ENCODE data around the gene ADRA2A.

ADRA2A gene

GRCh38 chr10:111118758-111119157 lies 41.9 kb downstream of the ADRA2A start:
- ATAC-seq = no peak
- no peak for TF ChIP-seq TSHZ2 (CRISPR knock-in tag; IDR thresholded peaks at IDR 0.05)
- TF ChIP-seq ZNF565 (CRISPR knock-in tag; conservative IDR thresholded peaks at IDR 0.05; ENCODE audit: low read depth) = no peak
- TF ChIP-seq SNAI2 (CRISPR knock-in tag; IDR thresholded peaks at IDR 0.05) = no peak
- no peak for TF ChIP-seq ZFP30 (CRISPR knock-in tag; IDR thresholded peaks at IDR 0.05)
- TF ChIP-seq CREB5 (CRISPR knock-in tag; IDR thresholded peaks at IDR 0.05; ENCODE audit: low read depth) = no peak
- TF ChIP-seq PATZ1 (CRISPR knock-in tag; IDR thresholded peaks at IDR 0.05; ENCODE audit: borderline replicate concordance) = no peak

GRCh38 chr10:111119637-111120036 lies 42.8 kb downstream of the ADRA2A start:
- ATAC-seq = no peak
- no peak for TF ChIP-seq PPARA (CRISPR knock-in tag; IDR thresholded peaks at IDR 0.05; ENCODE audit: borderline replicate concordance)
- no peak for TF ChIP-seq ARNTL (CRISPR knock-in tag; IDR thresholded peaks at IDR 0.05; ENCODE audit: borderline replicate concordance, low read depth)
- no peak for TF ChIP-seq ZNF565 (CRISPR knock-in tag; conservative IDR thresholded peaks at IDR 0.05; ENCODE audit: low read depth)
- TF ChIP-seq ZFP3 (CRISPR knock-in tag; IDR thresholded peaks at IDR 0.05) = no peak
- TF ChIP-seq CREB5 (CRISPR knock-in tag; IDR thresholded peaks at IDR 0.05; ENCODE audit: low read depth) = no peak
- TF ChIP-seq ZNF8 (CRISPR knock-in tag; IDR thresholded peaks at IDR 0.05) = no peak
- TF ChIP-seq ZNF70 (CRISPR knock-in tag; IDR thresholded peaks at IDR 0.05) = no peak
- no peak for TF ChIP-seq ISL1 (CRISPR knock-in tag; IDR thresholded peaks at IDR 0.05)
- no peak for TF ChIP-seq TCF4 (CRISPR knock-in tag; IDR thresholded peaks at IDR 0.05; ENCODE audit: borderline replicate concordance)
- TF ChIP-seq RARB (CRISPR knock-in tag; IDR thresholded peaks at IDR 0.05) = no peak
- no peak for TF ChIP-seq BACH2 (CRISPR knock-in tag; IDR thresholded peaks at IDR 0.05; ENCODE audit: borderline replicate concordance)

- ATAC-seq = no peak
- TF ChIP-seq GLIS3 (CRISPR knock-in tag; IDR thresholded peaks at IDR 0.05) = no peak
- TF ChIP-seq ZFP3 (CRISPR knock-in tag; IDR thresholded peaks at IDR 0.05) = no peak
- TF ChIP-seq CSDC2 (CRISPR knock-in tag; IDR thresholded peaks at IDR 0.05) = no peak
- no peak for TF ChIP-seq TCF4 (CRISPR knock-in tag; IDR thresholded peaks at IDR 0.05; ENCODE audit: borderline replicate concordance)
- no peak for TF ChIP-seq TSHZ2 (CRISPR knock-in tag; IDR thresholded peaks at IDR 0.05)
These were observed 45.3 kb downstream of the ADRA2A start for GRCh38 chr10:111122127-111122526.

GRCh38 chr10:111123883-111124282 lies 47.1 kb downstream of the ADRA2A start:
- ATAC-seq = no peak
- TF ChIP-seq TOX (CRISPR knock-in tag; IDR thresholded peaks at IDR 0.05; ENCODE audit: borderline replicate concordance) (no peak), PATZ1 (CRISPR knock-in tag; IDR thresholded peaks at IDR 0.05; ENCODE audit: borderline replicate concordance) (no peak), ZNF565 (CRISPR knock-in tag; conservative IDR thresholded peaks at IDR 0.05; ENCODE audit: low read depth) (no peak), ZNF70 (CRISPR knock-in tag; IDR thresholded peaks at IDR 0.05) (no peak), SNAI2 (CRISPR knock-in tag; IDR thresholded peaks at IDR 0.05) (no peak), ARNTL (CRISPR knock-in tag; IDR thresholded peaks at IDR 0.05; ENCODE audit: borderline replicate concordance, low read depth) (no peak), ISL1 (CRISPR knock-in tag; IDR thresholded peaks at IDR 0.05) (no peak), ZFP30 (CRISPR knock-in tag; IDR thresholded peaks at IDR 0.05) (no peak), CSRNP3 (CRISPR knock-in tag; IDR thresholded peaks at IDR 0.05) (no peak), CSDC2 (CRISPR knock-in tag; IDR thresholded peaks at IDR 0.05) (no peak)
